Myocyte (in vitro differentiated cells): ENCODE data around the gene RXRB. TPM values are rescaled to one million over a fixed set of nuclear protein-coding genes. Genes with fewer than 3 reads are reported as not detected.
A peak's percentile ranks its signal among the peaks of the same experiment; 100 is the strongest.
"Not testable (repeated sequence)": the region's sequence is repeated elsewhere in the genome, so short reads cannot be mapped to it uniquely, and the experiment has no call there.

Experiments used
- DNase-seq: peaks from one replicate; pipeline ENCODE4 v3.0.0-alpha.2; 2012; ENCODE audit warnings: low read depth
- polyA plus RNA-seq: library from polyadenylated mRNA; unstranded; fragments of >200 nt; gene quantifications from one replicate; pipeline ENCODE4 v1.2.1, GENCODE V29; 2012; ENCODE audit warnings: missing spikeins
- total RNA-seq: library from RNA; depleted of rRNA; stranded (reverse); fragments of >200 nt; gene quantifications from 2 replicates; pipeline ENCODE4 v1.2.3, GENCODE V29; 2014

The RXRB gene
- total RNA-seq, result 29.3 and 36.9 TPM in 2 replicates
- polyA plus RNA-seq, result 56.5 TPM

- DNase-seq, result peak; percentile 100
These were observed at the start of gene RXRB, which contains the start of gene SLC39A7 for GRCh38 chr6:33200219-33201146. RXRB (minus strand) TSS chr6:33200665; CDS start chr6:33200476, 189 bp downstream. SLC39A7 (plus strand) TSS chr6:33200867; CDS start chr6:33201246, 379 bp downstream.

GRCh38 chr6:33249732-33250630 is 49.5 kb upstream of the RXRB start:
- peak; percentile 53 for DNase-seq

- DNase-seq, result peak; percentile 100
These were observed 48.7 kb upstream of the RXRB start for GRCh38 chr6:33248932-33249731.

- DNase-seq, result peak; percentile 61
These were observed 48.1 kb upstream of the RXRB start for GRCh38 chr6:33248643-33248931.

- peak; percentile 87 for DNase-seq
These were observed 47.6 kb upstream of the RXRB start for GRCh38 chr6:33247977-33248642.

- no peak for DNase-seq
These were observed 43.0 kb upstream of the RXRB start for GRCh38 chr6:33243476-33243875.

- no peak for DNase-seq
These were observed 41.5 kb upstream of the RXRB start for GRCh38 chr6:33241968-33242367.

GRCh38 chr6:33237741-33238140 is 37.3 kb upstream of the RXRB start:
- no peak for DNase-seq

- DNase-seq, result no peak
These were observed 36.4 kb upstream of the RXRB start for GRCh38 chr6:33236852-33237251.

- DNase-seq, result no peak
These were observed 35.9 kb upstream of the RXRB start for GRCh38 chr6:33236328-33236727.

GRCh38 chr6:33235221-33235634 is 34.8 kb upstream of the RXRB start:
- DNase-seq, result no peak

GRCh38 chr6:33226503-33227120 is 26.1 kb upstream of the RXRB start:
- not testable (repeated sequence) for DNase-seq

GRCh38 chr6:33217681-33218080 is 17.2 kb upstream of the RXRB start:
- DNase-seq, result no peak

GRCh38 chr6:33217246-33217645 is 16.8 kb upstream of the RXRB start:
- no peak for DNase-seq

GRCh38 chr6:33216117-33216649 is 15.7 kb upstream of the RXRB start:
- DNase-seq, result no peak

- no peak for DNase-seq
These were observed 15.0 kb upstream of the RXRB start for GRCh38 chr6:33215271-33216116.

- DNase-seq, result no peak
These were observed 13.5 kb upstream of the RXRB start for GRCh38 chr6:33213989-33214335.

GRCh38 chr6:33213166-33213988 is 12.9 kb upstream of the RXRB start:
- DNase-seq, result peak; percentile 42
